ENCODE results near the gene DDX20.

DNA sequence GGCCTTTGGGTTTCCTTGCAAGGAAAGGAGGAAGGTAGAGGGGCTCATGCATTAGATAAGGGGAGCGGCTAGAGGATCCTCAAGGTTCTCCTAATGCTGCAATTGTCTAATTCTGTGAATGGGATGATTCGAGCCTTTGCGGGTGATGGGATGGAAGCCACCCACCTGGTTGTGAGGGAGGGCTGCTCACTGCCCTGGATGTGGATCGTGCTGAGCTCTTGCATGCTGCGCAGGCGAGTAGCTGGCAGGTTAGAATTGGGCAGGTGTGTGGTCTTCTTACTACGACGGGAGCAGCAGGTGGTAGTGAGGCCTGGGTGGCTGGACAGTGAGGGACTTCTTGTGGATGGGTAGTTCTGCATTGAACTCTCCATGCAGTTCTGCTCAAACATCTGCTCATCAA lies 21.2 kb downstream of the DDX20 start:
- no peak for TF ChIP-seq EP300 (conservative IDR thresholded peaks at IDR 0.05; ENCODE audit: poor library complexity, severe bottlenecking)
- no peak for TF ChIP-seq POLR2AphosphoS5 (IDR thresholded peaks at IDR 0.05)
- no peak for TF ChIP-seq MXI1 (conservative IDR thresholded peaks at IDR 0.05; ENCODE audit: poor library complexity, severe bottlenecking)
- no peak for TF ChIP-seq EZH2 (IDR thresholded peaks at IDR 0.05; ENCODE audit: borderline replicate concordance, insufficient read depth, low read length, poor library complexity, severe bottlenecking)
- TF ChIP-seq, protein P1, sequence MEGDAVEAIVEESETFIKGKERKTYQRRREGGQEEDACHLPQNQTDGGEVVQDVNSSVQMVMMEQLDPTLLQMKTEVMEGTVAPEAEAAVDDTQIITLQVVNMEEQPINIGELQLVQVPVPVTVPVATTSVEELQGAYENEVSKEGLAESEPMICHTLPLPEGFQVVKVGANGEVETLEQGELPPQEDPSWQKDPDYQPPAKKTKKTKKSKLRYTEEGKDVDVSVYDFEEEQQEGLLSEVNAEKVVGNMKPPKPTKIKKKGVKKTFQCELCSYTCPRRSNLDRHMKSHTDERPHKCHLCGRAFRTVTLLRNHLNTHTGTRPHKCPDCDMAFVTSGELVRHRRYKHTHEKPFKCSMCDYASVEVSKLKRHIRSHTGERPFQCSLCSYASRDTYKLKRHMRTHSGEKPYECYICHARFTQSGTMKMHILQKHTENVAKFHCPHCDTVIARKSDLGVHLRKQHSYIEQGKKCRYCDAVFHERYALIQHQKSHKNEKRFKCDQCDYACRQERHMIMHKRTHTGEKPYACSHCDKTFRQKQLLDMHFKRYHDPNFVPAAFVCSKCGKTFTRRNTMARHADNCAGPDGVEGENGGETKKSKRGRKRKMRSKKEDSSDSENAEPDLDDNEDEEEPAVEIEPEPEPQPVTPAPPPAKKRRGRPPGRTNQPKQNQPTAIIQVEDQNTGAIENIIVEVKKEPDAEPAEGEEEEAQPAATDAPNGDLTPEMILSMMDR (IDR thresholded peaks at IDR 0.05; ENCODE audit: poor library complexity, severe bottlenecking): no peak
- no peak for TF ChIP-seq RAD21 (conservative IDR thresholded peaks at IDR 0.05)

All from neural cell (in vitro differentiated cells).